Uterus (tissue), 2 donors: Measurements from ENCODE around the gene TRIM37.

Experiments used
- CTCF ChIP-seq, 4 experiments: fragments of 200-600 bp in 2 of 4; fragments of 450-650 bp in 2 of 4; sonication (generic) in 2 of 4; IDR thresholded peaks; one replicate each; pipeline ENCODE4 v1.5.1; 2016 to 2019; ENCODE audit warnings: antibody characterized with exemption in 4 of 4, mild to moderate bottlenecking in 2 of 4, moderate library complexity in 1 of 4
- POLR2A ChIP-seq, 2 donors: fragments of 450-650 bp; IDR thresholded peaks; one replicate each; pipeline ENCODE4 v1.6.1; 2016; ENCODE audit warnings: antibody characterized with exemption in 2 of 2, mild to moderate bottlenecking in 1 of 2, moderate library complexity in 1 of 2

- no peak for TF ChIP-seq POLR2A (IDR thresholded peaks at IDR 0.05)
- no peak for TF ChIP-seq CTCF (IDR thresholded peaks at IDR 0.05)
Measured at GRCh38 chr17:59002126-59002525, 104.6 kb downstream of the TRIM37 start.
